Measurements from ENCODE around the gene MMAA. TPM values are rescaled to one million over a fixed set of nuclear protein-coding genes. Genes with fewer than 3 reads are reported as not detected.

Gene MMAA
- total and polyA plus RNA-seq, 2 experiments from 2014 or later, result 8.0 to 15.3 TPM

- Histone ChIP-seq H3K36me3 (replicated peaks; ENCODE audit: insufficient read depth, low read depth) (no peaks in the 10 kb centered on the region), H3K4me3 (no peak overlapping the region), H3K4me1 (ENCODE audit: insufficient read depth) (peaks cover 9% of the 10 kb centered on the region), H2AFZ (no peak overlapping the region), H3K79me2 (peaks cover 27% of the 10 kb centered on the region), H4K20me1 (ENCODE audit: insufficient read depth, poor library complexity, severe bottlenecking) (no peaks in the 10 kb centered on the region), H3K9me2 (replicated peaks; ENCODE audit: insufficient read depth) (no peaks in the 10 kb centered on the region), H3K9me3 (ENCODE audit: low read depth) (no peaks in the 10 kb centered on the region), H3K4me2 (no peak overlapping the region), H3K27me3 (no peaks in the 10 kb centered on the region), H3K27ac (no peak overlapping the region)
- 77% methylated on average over 1 of the region's 1 CpG for WGBS (ENCODE audit: low lambda C conversion rate, missing lambda C conversion rate)
- no peak for TF ChIP-seq EZH2phosphoT487 (IDR thresholded peaks at IDR 0.05; ENCODE audit: low read depth, severe bottlenecking, unreplicated experiment)
- TF ChIP-seq, protein P1, sequence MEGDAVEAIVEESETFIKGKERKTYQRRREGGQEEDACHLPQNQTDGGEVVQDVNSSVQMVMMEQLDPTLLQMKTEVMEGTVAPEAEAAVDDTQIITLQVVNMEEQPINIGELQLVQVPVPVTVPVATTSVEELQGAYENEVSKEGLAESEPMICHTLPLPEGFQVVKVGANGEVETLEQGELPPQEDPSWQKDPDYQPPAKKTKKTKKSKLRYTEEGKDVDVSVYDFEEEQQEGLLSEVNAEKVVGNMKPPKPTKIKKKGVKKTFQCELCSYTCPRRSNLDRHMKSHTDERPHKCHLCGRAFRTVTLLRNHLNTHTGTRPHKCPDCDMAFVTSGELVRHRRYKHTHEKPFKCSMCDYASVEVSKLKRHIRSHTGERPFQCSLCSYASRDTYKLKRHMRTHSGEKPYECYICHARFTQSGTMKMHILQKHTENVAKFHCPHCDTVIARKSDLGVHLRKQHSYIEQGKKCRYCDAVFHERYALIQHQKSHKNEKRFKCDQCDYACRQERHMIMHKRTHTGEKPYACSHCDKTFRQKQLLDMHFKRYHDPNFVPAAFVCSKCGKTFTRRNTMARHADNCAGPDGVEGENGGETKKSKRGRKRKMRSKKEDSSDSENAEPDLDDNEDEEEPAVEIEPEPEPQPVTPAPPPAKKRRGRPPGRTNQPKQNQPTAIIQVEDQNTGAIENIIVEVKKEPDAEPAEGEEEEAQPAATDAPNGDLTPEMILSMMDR (IDR thresholded peaks at IDR 0.05; ENCODE audit: poor library complexity), result no peak
- TF ChIP-seq EZH2 (IDR thresholded peaks at IDR 0.05; ENCODE audit: borderline replicate concordance), result no peak
- DNase-seq (ENCODE audit: low spot score), result no peak
Measured at GRCh38 chr4:145623831-145624230, 4.6 kb downstream of the MMAA start.

GRCh38 chr4:145625677-145626622 lies 6.8 kb downstream of the MMAA start:
- H3K4me1 ChIP-seq (ENCODE audit: insufficient read depth), result no peaks in the 10 kb centered on the region
- H2AFZ ChIP-seq, result no peak overlapping the region
- H3K27me3 ChIP-seq, result no peaks in the 10 kb centered on the region
- H3K27ac ChIP-seq, result no peak overlapping the region
- H3K9me3 ChIP-seq (ENCODE audit: low read depth), result no peaks in the 10 kb centered on the region
- H3K4me3 ChIP-seq, result no peak overlapping the region
- no peak for DNase-seq (ENCODE audit: low spot score)
- peaks cover 20% of the 10 kb centered on the region for H3K79me2 ChIP-seq
- H4K20me1 ChIP-seq (ENCODE audit: insufficient read depth, poor library complexity, severe bottlenecking), result no peaks in the 10 kb centered on the region
- H3K9me2 ChIP-seq (replicated peaks; ENCODE audit: insufficient read depth), result no peaks in the 10 kb centered on the region
- H3K36me3 ChIP-seq (replicated peaks; ENCODE audit: insufficient read depth, low read depth), result no peaks in the 10 kb centered on the region
- H3K4me2 ChIP-seq, result no peak overlapping the region
- WGBS (ENCODE audit: low lambda C conversion rate, missing lambda C conversion rate), result 87% methylated on average over 10 of the region's 10 CpGs
- TF ChIP-seq, protein P1 (IDR thresholded peaks at IDR 0.05; ENCODE audit: poor library complexity), result no peak
- TF ChIP-seq EZH2 (IDR thresholded peaks at IDR 0.05; ENCODE audit: borderline replicate concordance) (no peak), EZH2phosphoT487 (IDR thresholded peaks at IDR 0.05; ENCODE audit: low read depth, severe bottlenecking, unreplicated experiment) (no peak)

GRCh38 chr4:145626623-145626982 lies 7.4 kb downstream of the MMAA start:
- H3K27ac ChIP-seq, result no peak overlapping the region
- no peak overlapping the region for H2AFZ ChIP-seq
- no peaks in the 10 kb centered on the region for H3K27me3 ChIP-seq
- H3K4me1 ChIP-seq (ENCODE audit: insufficient read depth), result no peaks in the 10 kb centered on the region
- H3K4me2 ChIP-seq, result no peak overlapping the region
- no peaks in the 10 kb centered on the region for H3K9me2 ChIP-seq (replicated peaks; ENCODE audit: insufficient read depth)
- DNase-seq (ENCODE audit: low spot score), result no peak
- H3K79me2 ChIP-seq, result peaks cover 13% of the 10 kb centered on the region
- WGBS (ENCODE audit: low lambda C conversion rate, missing lambda C conversion rate), result 74% methylated on average over 2 of the region's 2 CpGs
- no peaks in the 10 kb centered on the region for H3K9me3 ChIP-seq (ENCODE audit: low read depth)
- H3K4me3 ChIP-seq, result no peak overlapping the region
- H3K36me3 ChIP-seq (replicated peaks; ENCODE audit: insufficient read depth, low read depth), result no peaks in the 10 kb centered on the region
- TF ChIP-seq EZH2 (IDR thresholded peaks at IDR 0.05; ENCODE audit: borderline replicate concordance), result no peak
- TF ChIP-seq, protein P1 (IDR thresholded peaks at IDR 0.05; ENCODE audit: poor library complexity), result no peak
- no peak for TF ChIP-seq EZH2phosphoT487 (IDR thresholded peaks at IDR 0.05; ENCODE audit: low read depth, severe bottlenecking, unreplicated experiment)
- no peaks in the 10 kb centered on the region for H4K20me1 ChIP-seq (ENCODE audit: insufficient read depth, poor library complexity, severe bottlenecking)
